ENCODE results near the gene POLD1. TPM values are rescaled to one million over a fixed set of nuclear protein-coding genes. Genes with fewer than 3 reads are reported as not detected.

The POLD1 gene
- total and polyA plus RNA-seq, 5 donors from 2014 or later, result 19.3 to 28.1 (median 21.4) TPM

DNA sequence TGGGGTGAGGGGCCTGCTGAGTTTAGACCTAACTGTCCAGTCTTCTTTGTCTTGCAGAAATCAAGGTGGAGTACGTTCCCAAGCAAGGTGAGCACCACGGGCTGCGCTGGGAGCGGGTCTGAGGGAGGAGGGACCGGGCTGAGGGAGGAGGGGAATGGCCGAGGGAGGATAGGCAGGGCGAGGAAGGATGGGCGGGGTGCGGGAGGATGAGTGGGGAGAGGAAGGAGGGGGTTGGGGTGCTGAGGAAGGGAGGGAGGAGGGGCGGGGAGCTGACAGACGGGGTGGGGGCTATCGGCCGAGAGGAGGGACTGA is 67.0 kb downstream of the POLD1 start:
- Mint-ChIP-seq H3K4me1 (peaks cover 0 to 6% (median 3%) of the 10 kb centered on the region in 4 donors), H3K4me3 (no peak overlapping the region), H3K36me3 (no peaks in the 10 kb centered on the region), H3K9me3 (peaks cover 0 to 1% (median 0%) of the 10 kb centered on the region in 7 donors), H3K27ac (no peak overlapping the region), H3K27me3 (peaks cover 4% of the 10 kb centered on the region)
- Histone ChIP-seq H3K4me1 (ENCODE audit: control insufficient read depth, insufficient read depth, low read length, poor library complexity, severe bottlenecking) (no peaks in the 10 kb centered on the region), H3K4me3 (ENCODE audit: low read depth, low read length) (no peak overlapping the region), H3K27ac (ENCODE audit: insufficient read depth, low read length, poor library complexity, severe bottlenecking) (no peak overlapping the region), H3K9me3 (ENCODE audit: control insufficient read depth in 2 of 2, low read length in 2 of 2) (no peaks in the 10 kb centered on the region), H3K27me3 (ENCODE audit: control insufficient read depth, insufficient read depth, low read length) (no peaks in the 10 kb centered on the region), H3K36me3 (ENCODE audit: control insufficient read depth, insufficient read depth, low read length) (no peaks in the 10 kb centered on the region)
- no peak for DNase-seq
- no peak for ATAC-seq (ENCODE audit: low read depth in 2 of 2)

GRCh38 chr19:50453243-50453642 is 69.1 kb downstream of the POLD1 start:
- peaks cover 4% of the 10 kb centered on the region for H3K27me3 Mint-ChIP-seq
- H3K9me3 Mint-ChIP-seq, result peaks cover 0 to 1% (median 0%) of the 10 kb centered on the region in 7 donors
- DNase-seq (no peak), ATAC-seq (ENCODE audit: low read depth in 2 of 2) (no peak)
- Histone ChIP-seq H3K27me3 (ENCODE audit: control insufficient read depth, insufficient read depth, low read length) (no peaks in the 10 kb centered on the region), H3K27ac (ENCODE audit: insufficient read depth, low read length, poor library complexity, severe bottlenecking) (no peak overlapping the region), H3K4me1 (ENCODE audit: control insufficient read depth, insufficient read depth, low read length, poor library complexity, severe bottlenecking) (no peaks in the 10 kb centered on the region), H3K4me3 (ENCODE audit: low read depth, low read length) (no peak overlapping the region), H3K36me3 (ENCODE audit: control insufficient read depth, insufficient read depth, low read length) (no peaks in the 10 kb centered on the region), H3K9me3 (ENCODE audit: control insufficient read depth in 2 of 2, low read length in 2 of 2) (no peaks in the 10 kb centered on the region)
- no peak overlapping the region for H3K27ac Mint-ChIP-seq
- no peak overlapping the region for H3K4me3 Mint-ChIP-seq
- H3K4me1 Mint-ChIP-seq, result peaks cover 0 to 6% (median 4%) of the 10 kb centered on the region in 4 donors
- no peaks in the 10 kb centered on the region for H3K36me3 Mint-ChIP-seq

DNA sequence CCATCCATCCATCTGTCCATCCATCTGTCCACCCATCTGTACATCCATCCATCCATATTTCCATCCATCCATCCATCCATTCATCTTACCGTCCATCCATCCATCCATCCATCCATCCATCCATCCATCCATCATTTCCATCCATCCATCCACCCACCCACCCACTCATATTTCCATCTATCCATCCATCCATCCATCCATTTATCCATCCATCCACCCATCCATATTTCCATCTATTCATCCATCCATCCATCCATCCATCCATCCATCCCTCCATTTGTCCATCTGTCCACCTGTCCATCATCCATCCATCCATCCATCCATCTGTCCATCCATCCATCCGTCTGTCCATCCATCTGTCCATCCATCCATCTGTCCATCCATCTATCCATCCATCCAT is 71.8 kb downstream of the POLD1 start:
- Mint-ChIP-seq H3K9me3 (peaks cover 0 to 1% (median 0%) of the 10 kb centered on the region in 7 donors), H3K36me3 (no peaks in the 10 kb centered on the region), H3K4me1 (peaks cover 2 to 6% (median 4%) of the 10 kb centered on the region in 4 donors), H3K4me3 (no peak overlapping the region), H3K27me3 (peaks cover 8% of the 10 kb centered on the region), H3K27ac (no peak overlapping the region)
- H3K4me3 ChIP-seq (ENCODE audit: low read depth, low read length), result no peak overlapping the region
- H3K27me3 ChIP-seq (ENCODE audit: control insufficient read depth, insufficient read depth, low read length), result no peaks in the 10 kb centered on the region
- ATAC-seq (ENCODE audit: low read depth in 2 of 2), result no peak
- no peaks in the 10 kb centered on the region for H3K4me1 ChIP-seq (ENCODE audit: control insufficient read depth, insufficient read depth, low read length, poor library complexity, severe bottlenecking)
- no peak overlapping the region for H3K27ac ChIP-seq (ENCODE audit: insufficient read depth, low read length, poor library complexity, severe bottlenecking)
- DNase-seq, result no peak
- H3K36me3 ChIP-seq (ENCODE audit: control insufficient read depth, insufficient read depth, low read length), result no peaks in the 10 kb centered on the region
- no peaks in the 10 kb centered on the region for H3K9me3 ChIP-seq (ENCODE audit: control insufficient read depth in 2 of 2, low read length in 2 of 2)

- Mint-ChIP-seq H3K36me3 (no peaks in the 10 kb centered on the region), H3K9me3 (peaks cover 0 to 1% (median 0%) of the 10 kb centered on the region in 7 donors), H3K4me1 (peaks cover 1 to 7% (median 4%) of the 10 kb centered on the region in 4 donors), H3K27ac (no peak overlapping the region), H3K27me3 (peaks cover 4% of the 10 kb centered on the region), H3K4me3 (no peak overlapping the region)
- Histone ChIP-seq H3K4me3 (ENCODE audit: low read depth, low read length) (no peak overlapping the region), H3K4me1 (ENCODE audit: control insufficient read depth, insufficient read depth, low read length, poor library complexity, severe bottlenecking) (peaks cover 5% of the 10 kb centered on the region), H3K9me3 (ENCODE audit: control insufficient read depth in 2 of 2, low read length in 2 of 2) (no peaks in the 10 kb centered on the region), H3K27me3 (ENCODE audit: control insufficient read depth, insufficient read depth, low read length) (no peaks in the 10 kb centered on the region), H3K27ac (ENCODE audit: insufficient read depth, low read length, poor library complexity, severe bottlenecking) (no peak overlapping the region), H3K36me3 (ENCODE audit: control insufficient read depth, insufficient read depth, low read length) (no peaks in the 10 kb centered on the region)
- ATAC-seq (ENCODE audit: low read depth in 2 of 2) (no peak), DNase-seq (no peak)
These were observed 73.2 kb downstream of the POLD1 start for GRCh38 chr19:50457300-50457699.

GRCh38 chr19:50458396-50459066 is 74.4 kb downstream of the POLD1 start:
- H3K4me3 ChIP-seq (ENCODE audit: low read depth, low read length), result no peak overlapping the region
- peaks cover 4% of the 10 kb centered on the region for H3K27me3 Mint-ChIP-seq
- peaks cover 5% of the 10 kb centered on the region for H3K4me1 ChIP-seq (ENCODE audit: control insufficient read depth, insufficient read depth, low read length, poor library complexity, severe bottlenecking)
- H3K27ac ChIP-seq (ENCODE audit: insufficient read depth, low read length, poor library complexity, severe bottlenecking), result no peak overlapping the region
- no peak for DNase-seq
- no peak overlapping the region for H3K4me3 Mint-ChIP-seq
- no peak overlapping the region for H3K27ac Mint-ChIP-seq
- H3K27me3 ChIP-seq (ENCODE audit: control insufficient read depth, insufficient read depth, low read length), result no peaks in the 10 kb centered on the region
- H3K9me3 ChIP-seq (ENCODE audit: control insufficient read depth in 2 of 2, low read length in 2 of 2), result no peaks in the 10 kb centered on the region
- peaks cover 0 to 7% (median 5%) of the 10 kb centered on the region in 4 donors for H3K4me1 Mint-ChIP-seq
- H3K9me3 Mint-ChIP-seq, result peaks cover 0 to 1% (median 0%) of the 10 kb centered on the region in 7 donors
- no peaks in the 10 kb centered on the region for H3K36me3 Mint-ChIP-seq
- H3K36me3 ChIP-seq (ENCODE audit: control insufficient read depth, insufficient read depth, low read length), result no peaks in the 10 kb centered on the region
- ATAC-seq (ENCODE audit: low read depth in 2 of 2), result no peak

DNA sequence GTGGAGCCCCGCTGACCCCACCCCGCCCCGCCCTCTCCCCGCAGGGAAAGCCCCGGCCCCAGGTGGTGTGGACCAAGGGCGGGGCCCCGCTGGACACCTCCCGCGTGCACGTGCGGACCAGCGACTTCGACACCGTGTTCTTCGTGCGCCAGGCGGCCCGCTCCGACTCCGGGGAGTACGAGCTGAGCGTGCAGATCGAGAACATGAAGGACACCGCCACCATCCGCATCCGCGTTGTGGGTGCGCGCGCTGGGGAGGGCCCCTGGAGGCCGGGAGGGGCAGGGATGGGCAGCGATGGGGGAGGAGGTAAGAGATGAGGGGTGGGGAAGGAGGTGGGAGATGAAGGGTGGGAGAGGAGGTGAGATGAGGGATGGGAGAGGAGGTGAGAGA is 74.9 kb downstream of the POLD1 start:
- Mint-ChIP-seq H3K27me3 (peaks cover 4% of the 10 kb centered on the region), H3K27ac (no peak overlapping the region), H3K4me1 (peaks cover 0 to 7% (median 5%) of the 10 kb centered on the region in 4 donors), H3K36me3 (no peaks in the 10 kb centered on the region), H3K9me3 (peaks cover 0 to 2% (median 0%) of the 10 kb centered on the region in 7 donors), H3K4me3 (no peak overlapping the region)
- H3K4me1 ChIP-seq (ENCODE audit: control insufficient read depth, insufficient read depth, low read length, poor library complexity, severe bottlenecking), result peaks cover 5% of the 10 kb centered on the region
- H3K9me3 ChIP-seq (ENCODE audit: control insufficient read depth in 2 of 2, low read length in 2 of 2), result no peaks in the 10 kb centered on the region
- no peaks in the 10 kb centered on the region for H3K27me3 ChIP-seq (ENCODE audit: control insufficient read depth, insufficient read depth, low read length)
- DNase-seq (no peak), ATAC-seq (ENCODE audit: low read depth in 2 of 2) (no peak)
- no peaks in the 10 kb centered on the region for H3K36me3 ChIP-seq (ENCODE audit: control insufficient read depth, insufficient read depth, low read length)
- H3K27ac ChIP-seq (ENCODE audit: insufficient read depth, low read length, poor library complexity, severe bottlenecking), result no peak overlapping the region
- no peak overlapping the region for H3K4me3 ChIP-seq (ENCODE audit: low read depth, low read length)

DNA sequence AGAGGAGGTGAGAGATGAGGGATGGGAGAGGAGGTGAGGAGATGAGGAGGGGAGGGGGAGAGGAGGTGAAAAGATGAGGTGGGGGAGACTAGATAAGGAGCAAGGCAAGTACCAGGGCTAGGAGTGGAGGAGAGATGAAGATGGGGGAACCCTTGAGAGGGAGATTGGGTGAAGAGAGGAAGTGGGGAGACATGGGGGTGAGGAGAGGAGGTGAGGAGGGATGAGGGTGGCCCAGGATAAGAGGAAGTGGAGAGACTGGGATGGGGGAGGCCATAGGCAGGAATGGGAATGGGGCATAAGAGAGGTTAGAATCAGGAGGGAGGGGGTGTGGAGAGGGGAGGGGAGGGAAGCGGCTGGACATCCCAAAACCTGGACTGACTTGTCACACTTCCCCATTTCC is 75.5 kb downstream of the POLD1 start:
- Histone ChIP-seq H3K27me3 (ENCODE audit: control insufficient read depth, insufficient read depth, low read length) (no peaks in the 10 kb centered on the region), H3K4me3 (ENCODE audit: low read depth, low read length) (no peak overlapping the region), H3K4me1 (ENCODE audit: control insufficient read depth, insufficient read depth, low read length, poor library complexity, severe bottlenecking) (peaks cover 5% of the 10 kb centered on the region), H3K36me3 (ENCODE audit: control insufficient read depth, insufficient read depth, low read length) (no peaks in the 10 kb centered on the region), H3K27ac (ENCODE audit: insufficient read depth, low read length, poor library complexity, severe bottlenecking) (no peak overlapping the region), H3K9me3 (ENCODE audit: control insufficient read depth in 2 of 2, low read length in 2 of 2) (no peaks in the 10 kb centered on the region)
- Mint-ChIP-seq H3K4me1 (peaks cover 0 to 7% (median 5%) of the 10 kb centered on the region in 4 donors), H3K27ac (no peak overlapping the region), H3K36me3 (no peaks in the 10 kb centered on the region), H3K27me3 (peaks cover 4% of the 10 kb centered on the region), H3K4me3 (no peak overlapping the region), H3K9me3 (peaks cover 0 to 2% (median 0%) of the 10 kb centered on the region in 7 donors)
- DNase-seq (no peak), ATAC-seq (ENCODE audit: low read depth in 2 of 2) (no peak)

GRCh38 chr19:50460161-50460765 is 76.1 kb downstream of the POLD1 start:
- no peaks in the 10 kb centered on the region for H3K27me3 ChIP-seq (ENCODE audit: control insufficient read depth, insufficient read depth, low read length)
- H3K4me3 ChIP-seq (ENCODE audit: low read depth, low read length), result no peak overlapping the region
- Mint-ChIP-seq H3K4me1 (peaks cover 0 to 7% (median 5%) of the 10 kb centered on the region in 4 donors), H3K9me3 (peaks cover 0 to 2% (median 0%) of the 10 kb centered on the region in 7 donors), H3K36me3 (no peaks in the 10 kb centered on the region), H3K27me3 (peaks cover 4% of the 10 kb centered on the region), H3K27ac (peak overlapping the region in 1 of 3 donors; percentile 72), H3K4me3 (no peak overlapping the region)
- no peaks in the 10 kb centered on the region for H3K36me3 ChIP-seq (ENCODE audit: control insufficient read depth, insufficient read depth, low read length)
- no peaks in the 10 kb centered on the region for H3K9me3 ChIP-seq (ENCODE audit: control insufficient read depth in 2 of 2, low read length in 2 of 2)
- peaks cover 5% of the 10 kb centered on the region for H3K4me1 ChIP-seq (ENCODE audit: control insufficient read depth, insufficient read depth, low read length, poor library complexity, severe bottlenecking)
- DNase-seq (peak in 1 of 3 donors; percentile 44), ATAC-seq (ENCODE audit: low read depth in 2 of 2) (peak in 1 of 2 donors; percentile 51)
- H3K27ac ChIP-seq (ENCODE audit: insufficient read depth, low read length, poor library complexity, severe bottlenecking), result no peak overlapping the region

Data from CD4-positive, CD25-positive, alpha-beta regulatory T cell (primary cell).